NCI-H187 treated with DMSO at 0.1 percent for 48 hours (cell line): ENCODE data around the gene SEC31B.

Experiments
- DNase-seq: peaks from one replicate; lab custom pipeline; 2025; lab: John Stamatoyannopoulos, UW

SEC31B gene

GRCh38 chr10:100529475-100530298 is 10.0 kb upstream of the SEC31B start, which contains the start of gene NDUFB8:
Gene NDUFB8 (minus strand): TSS chr10:100529871. CDS start chr10:100529851, 20 bp downstream.
- peak; percentile 30 for DNase-seq

GRCh38 chr10:100528921-100529474 is 9.3 kb upstream of the SEC31B start:
- no peak for DNase-seq

- no peak for DNase-seq
Measured at GRCh38 chr10:100528123-100528886, 8.6 kb upstream of the SEC31B start.

- no peak for DNase-seq
Measured at GRCh38 chr10:100524638-100525037, 5.0 kb upstream of the SEC31B start.

- DNase-seq: no peak
Measured at GRCh38 chr10:100524206-100524605, 4.5 kb upstream of the SEC31B start.

GRCh38 chr10:100522945-100523344 is 3.3 kb upstream of the SEC31B start:
- no peak for DNase-seq

- DNase-seq: no peak
Measured at GRCh38 chr10:100522107-100522801, 2.6 kb upstream of the SEC31B start.

- DNase-seq: no peak
Measured at GRCh38 chr10:100520811-100521210, 1.1 kb upstream of the SEC31B start.

GRCh38 chr10:100518761-100519241 is 860 bp downstream of the SEC31B start:
- no peak for DNase-seq

GRCh38 chr10:100516847-100517246 is 2.8 kb downstream of the SEC31B start:
- no peak for DNase-seq

GRCh38 chr10:100515612-100516011 is 4.0 kb downstream of the SEC31B start:
- DNase-seq: no peak

GRCh38 chr10:100510533-100511308 is 8.9 kb downstream of the SEC31B start:
- no peak for DNase-seq

- no peak for DNase-seq
Measured at GRCh38 chr10:100509241-100509840, 10.3 kb downstream of the SEC31B start.

GRCh38 chr10:100508691-100509150 is 10.9 kb downstream of the SEC31B start:
- no peak for DNase-seq

- DNase-seq: no peak
Measured at GRCh38 chr10:100508266-100508665, 11.4 kb downstream of the SEC31B start.

GRCh38 chr10:100507357-100507732 is 12.3 kb downstream of the SEC31B start:
- DNase-seq: no peak

GRCh38 chr10:100506596-100507356 is 12.9 kb downstream of the SEC31B start:
- no peak for DNase-seq

GRCh38 chr10:100505164-100505563 is 14.5 kb downstream of the SEC31B start:
- no peak for DNase-seq

- no peak for DNase-seq
Measured at GRCh38 chr10:100504096-100504495, 15.6 kb downstream of the SEC31B start.

GRCh38 chr10:100502926-100503494 is 16.7 kb downstream of the SEC31B start:
- no peak for DNase-seq
